NCI-H1048 (cell line): ENCODE measurements around the gene SHISA6.

Source experiments
- DNase-seq: peaks from one replicate; lab custom pipeline; 2025; lab: John Stamatoyannopoulos, UW

Gene SHISA6

GRCh38 chr17:11598274-11599221 is 357.5 kb downstream of the SHISA6 start, which contains the start of gene DNAH9:
Gene DNAH9, plus strand, starts transcription at chr17:11598470. Its CDS starts 29 bp downstream, at chr17:11598499.
- DNase-seq, result peak; percentile 94

DNA sequence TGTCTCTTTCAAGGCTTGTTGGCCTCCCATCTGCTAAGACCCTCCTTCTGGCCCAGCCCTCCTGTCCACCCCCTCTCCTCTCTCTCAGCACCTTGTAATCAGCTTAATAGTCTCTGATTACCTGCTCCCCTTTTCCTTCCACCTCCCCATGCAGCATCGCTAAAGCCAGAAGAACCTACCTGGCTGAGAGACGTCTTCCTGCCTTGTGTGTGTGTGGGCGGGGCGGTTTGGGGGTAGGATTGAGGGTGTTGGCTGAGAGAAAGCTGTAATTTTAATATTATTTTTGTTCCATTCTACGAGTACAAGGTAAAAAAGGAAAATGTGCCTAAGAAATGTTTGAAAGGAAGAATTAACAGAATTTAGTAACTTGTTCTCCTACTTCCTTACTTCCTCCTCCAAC is 360.6 kb downstream of the SHISA6 start:
- DNase-seq, result no peak

- DNase-seq, result no peak
Observed at GRCh38 chr17:11608396-11608795, 367.4 kb downstream of the SHISA6 start.

GRCh38 chr17:11610999-11611566 is 370.1 kb downstream of the SHISA6 start:
- DNase-seq, result no peak

DNA sequence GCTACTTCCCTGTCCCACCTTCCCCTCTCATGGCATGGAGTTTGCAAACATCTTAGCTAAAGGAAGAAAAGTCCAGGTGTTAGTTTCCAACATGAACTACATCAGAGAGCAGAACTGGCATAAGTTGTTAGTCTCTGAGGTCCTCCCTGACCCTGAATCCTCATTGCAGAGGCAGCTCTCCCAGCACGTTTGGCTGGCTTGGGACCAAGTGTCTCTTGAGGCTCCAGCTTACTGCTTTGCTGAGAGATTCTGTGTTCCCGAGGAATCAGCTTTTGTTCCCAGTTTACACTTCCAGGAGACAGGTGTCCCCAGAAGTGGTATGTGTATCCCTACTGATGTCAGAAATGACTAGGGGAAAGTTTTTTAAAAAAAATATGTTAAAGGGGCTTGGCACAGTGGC is 371.9 kb downstream of the SHISA6 start:
- DNase-seq, result no peak
